Activated naive CD4-positive, alpha-beta T cell treated with anti-CD3 and anti-CD28 coated beads, Interleukin-2, amount 50 U/mL, for 24 hours (primary cell): ENCODE measurements around the gene MGAT1.

ENCODE experiments used
- H3K27ac Mint-ChIP-seq: one replicate; pipeline ENCODE4 v1.8.0; 2021; ENCODE audit warnings: mild to moderate bottlenecking, mixed read lengths
- H3K27me3 Mint-ChIP-seq: one replicate; pipeline ENCODE4 v1.8.0; 2021; ENCODE audit warnings: mixed read lengths
- H3K36me3 Mint-ChIP-seq: one replicate; pipeline ENCODE4 v1.8.0; 2021; ENCODE audit warnings: mixed read lengths
- H3K4me1 Mint-ChIP-seq: one replicate; pipeline ENCODE4 v1.8.0; 2021; ENCODE audit warnings: mixed read lengths
- H3K4me3 Mint-ChIP-seq: one replicate; pipeline ENCODE4 v1.8.0; 2021; ENCODE audit warnings: mild to moderate bottlenecking, mixed read lengths
- H3K9me3 Mint-ChIP-seq: one replicate; pipeline ENCODE4 v1.8.0; 2021; ENCODE audit warnings: mixed read lengths

MGAT1 gene

GRCh38 chr5:180811623-180812124 lies 9.1 kb upstream of the MGAT1 start:
- Mint-ChIP-seq H3K36me3 (no peaks in the 10 kb centered on the region), H3K9me3 (no peaks in the 10 kb centered on the region), H3K4me1 (peaks cover 79% of the 10 kb centered on the region), H3K4me3 (peak overlapping the region; percentile 97), H3K27me3 (no peaks in the 10 kb centered on the region), H3K27ac (peak overlapping the region; percentile 93)

- Mint-ChIP-seq H3K27me3 (no peaks in the 10 kb centered on the region), H3K36me3 (no peaks in the 10 kb centered on the region), H3K4me3 (peak overlapping the region; percentile 97), H3K4me1 (peaks cover 81% of the 10 kb centered on the region), H3K9me3 (no peaks in the 10 kb centered on the region), H3K27ac (peak overlapping the region; percentile 93)
These were observed 8.5 kb upstream of the MGAT1 start for GRCh38 chr5:180810959-180811622.

GRCh38 chr5:180810210-180810958 lies 7.8 kb upstream of the MGAT1 start:
- Mint-ChIP-seq H3K27ac (peak overlapping the region; percentile 100), H3K4me1 (peaks cover 81% of the 10 kb centered on the region), H3K4me3 (peak overlapping the region; percentile 97), H3K9me3 (no peaks in the 10 kb centered on the region), H3K36me3 (no peaks in the 10 kb centered on the region), H3K27me3 (no peaks in the 10 kb centered on the region)

GRCh38 chr5:180809403-180810209 lies 7.0 kb upstream of the MGAT1 start:
- Mint-ChIP-seq H3K36me3 (no peaks in the 10 kb centered on the region), H3K27me3 (no peaks in the 10 kb centered on the region), H3K4me3 (peak overlapping the region; percentile 97), H3K9me3 (no peaks in the 10 kb centered on the region), H3K4me1 (peaks cover 83% of the 10 kb centered on the region), H3K27ac (peak overlapping the region; percentile 100)

GRCh38 chr5:180808461-180809000 lies 5.9 kb upstream of the MGAT1 start:
- peaks cover 81% of the 10 kb centered on the region for H3K4me1 Mint-ChIP-seq
- peak overlapping the region; percentile 83 for H3K27ac Mint-ChIP-seq

GRCh38 chr5:180807654-180808414 lies 5.2 kb upstream of the MGAT1 start:
- Mint-ChIP-seq H3K4me3 (peak overlapping the region; percentile 97), H3K9me3 (no peaks in the 10 kb centered on the region), H3K36me3 (no peaks in the 10 kb centered on the region), H3K4me1 (peaks cover 74% of the 10 kb centered on the region), H3K27me3 (no peaks in the 10 kb centered on the region), H3K27ac (peak overlapping the region; percentile 83)

More at GRCh38 chr5:180808461-180809000, 5.9 kb upstream of the MGAT1 start:
- Mint-ChIP-seq H3K9me3 (no peaks in the 10 kb centered on the region), H3K36me3 (no peaks in the 10 kb centered on the region), H3K27me3 (no peaks in the 10 kb centered on the region), H3K4me3 (peak overlapping the region; percentile 97)

GRCh38 chr5:180807046-180807445 lies 4.4 kb upstream of the MGAT1 start:
- H3K4me1 Mint-ChIP-seq: peaks cover 69% of the 10 kb centered on the region
- H3K9me3 Mint-ChIP-seq: no peaks in the 10 kb centered on the region
- H3K36me3 Mint-ChIP-seq: no peaks in the 10 kb centered on the region
- H3K27ac Mint-ChIP-seq: peak overlapping the region; percentile 83
- no peaks in the 10 kb centered on the region for H3K27me3 Mint-ChIP-seq
- peak overlapping the region; percentile 97 for H3K4me3 Mint-ChIP-seq

- Mint-ChIP-seq H3K4me1 (peaks cover 69% of the 10 kb centered on the region), H3K27me3 (no peaks in the 10 kb centered on the region), H3K4me3 (peak overlapping the region; percentile 97), H3K36me3 (no peaks in the 10 kb centered on the region), H3K27ac (peak overlapping the region; percentile 83), H3K9me3 (no peaks in the 10 kb centered on the region)
These were observed 3.9 kb upstream of the MGAT1 start for GRCh38 chr5:180806351-180807011.

GRCh38 chr5:180804129-180804618 lies 1.6 kb upstream of the MGAT1 start:
- Mint-ChIP-seq H3K27me3 (no peaks in the 10 kb centered on the region), H3K4me3 (peak overlapping the region; percentile 92), H3K9me3 (no peaks in the 10 kb centered on the region), H3K36me3 (peaks cover 1% of the 10 kb centered on the region), H3K4me1 (peaks cover 81% of the 10 kb centered on the region), H3K27ac (peak overlapping the region; percentile 97)

- H3K36me3 Mint-ChIP-seq: peaks cover 1% of the 10 kb centered on the region
- H3K4me3 Mint-ChIP-seq: peak overlapping the region; percentile 92
- H3K27me3 Mint-ChIP-seq: no peaks in the 10 kb centered on the region
- peaks cover 81% of the 10 kb centered on the region for H3K4me1 Mint-ChIP-seq
- H3K27ac Mint-ChIP-seq: peak overlapping the region; percentile 97
- H3K9me3 Mint-ChIP-seq: no peaks in the 10 kb centered on the region
These were observed 849 bp upstream of the MGAT1 start for GRCh38 chr5:180803181-180804128.

- Mint-ChIP-seq H3K9me3 (no peaks in the 10 kb centered on the region), H3K4me3 (peak overlapping the region; percentile 93), H3K4me1 (peaks cover 78% of the 10 kb centered on the region), H3K27ac (peak overlapping the region; percentile 89), H3K36me3 (peaks cover 3% of the 10 kb centered on the region), H3K27me3 (no peaks in the 10 kb centered on the region)
These were observed 846 bp downstream of the MGAT1 start for GRCh38 chr5:180801596-180802324.

- Mint-ChIP-seq H3K27ac (peak overlapping the region; percentile 81), H3K36me3 (peaks cover 3% of the 10 kb centered on the region), H3K9me3 (no peaks in the 10 kb centered on the region), H3K27me3 (no peaks in the 10 kb centered on the region), H3K4me1 (peaks cover 78% of the 10 kb centered on the region), H3K4me3 (peak overlapping the region; percentile 66)
These were observed 2.5 kb downstream of the MGAT1 start for GRCh38 chr5:180799902-180800801.
